Measurements from ENCODE around the gene MFSD12. TPM values are rescaled to one million over a fixed set of nuclear protein-coding genes. Genes with fewer than 3 reads are reported as not detected.
A peak's percentile ranks its signal among the peaks of the same experiment; 100 is the strongest.
"Not testable (repeated sequence)": the region's sequence is repeated elsewhere in the genome, so short reads cannot be mapped to it uniquely, and the experiment has no call there.

MFSD12 gene
- total RNA-seq, 1 donor, result 37.8 TPM

DNA sequence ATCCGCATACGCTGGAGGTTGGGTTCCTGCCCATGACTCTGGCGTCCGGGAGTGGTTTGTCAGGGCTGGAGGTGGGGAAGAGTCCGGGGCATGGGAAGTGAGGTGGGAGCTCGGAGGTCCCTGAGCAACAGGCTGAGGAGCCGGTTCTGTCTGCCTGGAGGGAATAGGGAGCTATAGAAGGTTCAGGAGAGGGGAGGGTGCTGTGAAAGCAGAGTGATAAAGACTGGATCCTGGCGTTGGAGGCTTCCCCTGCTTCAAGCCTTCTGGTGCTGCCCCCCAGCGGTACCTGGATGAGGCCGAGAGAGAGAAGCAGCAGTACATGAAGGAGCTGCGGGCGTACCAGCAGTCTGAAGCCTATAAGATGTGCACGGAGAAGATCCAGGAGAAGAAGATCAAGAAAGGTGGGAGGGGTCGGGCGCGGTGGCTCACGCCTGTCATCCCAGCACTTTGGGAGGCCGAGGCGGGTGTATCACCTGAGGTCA, 17.9 kb upstream of the MFSD12 start:
- peaks cover 20% of the 10 kb centered on the region for H3K4me1 ChIP-seq (ENCODE audit: insufficient read depth, low read length)
- H3K9me3 ChIP-seq (ENCODE audit: low read depth, low read length), result no peaks in the 10 kb centered on the region
- H3K27me3 ChIP-seq (ENCODE audit: insufficient read depth, low read length), result no peaks in the 10 kb centered on the region
- no peak overlapping the region for H3K4me3 ChIP-seq (ENCODE audit: low read length)

DNA sequence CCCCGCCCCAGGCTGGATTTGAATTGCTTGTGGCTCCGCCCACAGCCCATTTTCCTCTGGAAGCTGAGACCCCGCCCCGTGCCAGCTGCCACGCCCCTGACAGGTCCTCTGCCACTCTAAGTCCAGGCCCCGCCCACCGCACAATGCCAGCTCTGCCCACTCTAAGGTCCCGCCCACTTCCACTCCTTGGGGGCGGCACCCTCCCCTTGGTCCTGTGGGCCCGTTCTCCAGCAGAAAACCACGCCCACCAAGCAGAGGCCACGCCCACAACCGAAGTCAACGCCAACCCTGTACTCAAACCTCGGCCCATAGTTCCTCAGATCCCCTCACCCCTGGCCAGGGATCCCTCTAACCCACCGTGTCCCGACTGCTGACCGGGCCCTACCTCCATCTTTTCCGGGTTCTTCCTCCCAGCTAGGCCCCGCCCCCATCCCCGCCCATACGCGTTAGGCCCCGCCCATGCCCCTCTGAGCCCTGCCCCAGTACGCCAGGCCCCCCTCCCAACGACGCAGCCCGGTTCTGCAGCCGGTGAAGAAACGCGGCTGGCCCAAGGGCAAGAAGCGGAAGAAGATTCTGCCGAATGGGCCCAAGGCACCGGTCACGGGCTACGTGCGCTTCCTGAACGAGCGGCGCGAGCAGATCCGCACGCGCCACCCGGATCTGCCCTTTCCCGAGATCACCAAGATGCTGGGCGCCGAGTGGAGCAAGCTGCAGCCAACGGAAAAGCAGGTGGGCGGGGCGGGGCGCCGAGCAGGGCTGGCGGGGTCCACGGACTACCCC, 16.7 kb upstream of the MFSD12 start:
- H3K27me3 ChIP-seq (ENCODE audit: insufficient read depth, low read length), result no peaks in the 10 kb centered on the region
- H3K4me3 ChIP-seq (ENCODE audit: low read length), result peak overlapping the region; percentile 62
- peaks cover 20% of the 10 kb centered on the region for H3K4me1 ChIP-seq (ENCODE audit: insufficient read depth, low read length)
- no peaks in the 10 kb centered on the region for H3K9me3 ChIP-seq (ENCODE audit: low read depth, low read length)

DNA sequence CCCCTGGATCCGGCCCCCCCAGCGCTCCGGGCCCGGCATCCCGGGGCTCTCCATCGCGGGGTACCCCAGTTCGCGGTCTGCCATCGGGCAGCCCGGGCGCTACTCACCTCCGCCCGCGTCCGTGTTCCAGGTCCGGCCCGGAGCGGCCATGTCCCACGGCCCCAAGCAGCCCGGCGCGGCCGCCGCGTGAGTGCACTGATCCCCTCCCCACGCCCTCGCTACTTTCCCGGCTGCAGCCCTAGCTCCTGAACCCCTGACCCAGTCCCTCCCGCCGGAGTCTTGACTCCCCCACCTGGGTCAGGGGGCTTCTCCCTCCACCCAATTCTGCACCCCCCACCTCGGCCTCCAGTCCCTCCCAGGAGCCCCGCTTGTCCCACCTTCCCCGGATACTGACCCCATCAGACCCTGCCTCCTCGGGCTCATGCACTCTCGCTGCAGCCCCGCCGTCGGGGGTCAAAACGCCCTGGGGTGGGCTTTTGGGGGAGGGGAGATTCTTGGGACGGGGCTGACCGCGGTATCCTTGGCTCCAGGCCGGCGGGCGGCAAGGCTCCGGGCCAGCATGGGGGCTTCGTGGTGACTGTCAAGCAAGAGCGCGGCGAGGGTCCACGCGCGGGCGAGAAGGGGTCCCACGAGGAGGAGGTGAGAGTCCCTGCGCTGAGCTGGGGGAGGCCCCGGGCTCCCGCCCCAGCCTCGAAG, 15.9 kb upstream of the MFSD12 start:
- Histone ChIP-seq H3K4me1 (ENCODE audit: insufficient read depth, low read length) (peaks cover 20% of the 10 kb centered on the region), H3K27me3 (ENCODE audit: insufficient read depth, low read length) (no peaks in the 10 kb centered on the region), H3K4me3 (ENCODE audit: low read length) (peak overlapping the region; percentile 62), H3K9me3 (ENCODE audit: low read depth, low read length) (no peaks in the 10 kb centered on the region)

DNA sequence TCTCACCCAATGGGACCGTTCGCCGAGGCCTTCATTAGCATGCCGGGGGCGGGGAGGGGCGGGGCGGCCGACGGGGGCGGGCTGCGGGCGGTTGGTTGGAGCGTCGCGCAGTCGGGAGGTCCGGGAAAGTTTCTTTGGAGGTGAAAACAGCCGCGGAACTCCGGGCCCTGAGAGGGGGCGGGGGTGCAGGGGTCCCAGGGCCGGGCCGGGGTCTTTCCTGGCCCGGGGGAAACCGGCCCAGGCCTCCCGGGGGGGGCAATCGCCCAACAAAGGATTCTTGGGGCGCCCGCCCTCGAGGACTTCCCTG, 15.4 kb upstream of the MFSD12 start, which contains the start of gene HMG20B:
HMG20B (plus strand) TSS at position 90 of the 307 bp plus-strand sequence. CDS start 366 bp downstream, outside the sequence.
- peaks cover 20% of the 10 kb centered on the region for H3K4me1 ChIP-seq (ENCODE audit: insufficient read depth, low read length)
- H3K27me3 ChIP-seq (ENCODE audit: insufficient read depth, low read length), result no peaks in the 10 kb centered on the region
- peak within 1 kb of the TSS; percentile 62 for H3K4me3 ChIP-seq (ENCODE audit: low read length)
- H3K9me3 ChIP-seq (ENCODE audit: low read depth, low read length), result no peaks in the 10 kb centered on the region

- H3K4me1 ChIP-seq (ENCODE audit: insufficient read depth, low read length), result peaks cover 20% of the 10 kb centered on the region
- peak overlapping the region; percentile 33 for H3K4me3 ChIP-seq (ENCODE audit: low read length)
- H3K27me3 ChIP-seq (ENCODE audit: insufficient read depth, low read length), result no peaks in the 10 kb centered on the region
- no peaks in the 10 kb centered on the region for H3K9me3 ChIP-seq (ENCODE audit: low read depth, low read length)
These were observed 14.9 kb upstream of the MFSD12 start for GRCh38 chr19:3572132-3572854.

DNA sequence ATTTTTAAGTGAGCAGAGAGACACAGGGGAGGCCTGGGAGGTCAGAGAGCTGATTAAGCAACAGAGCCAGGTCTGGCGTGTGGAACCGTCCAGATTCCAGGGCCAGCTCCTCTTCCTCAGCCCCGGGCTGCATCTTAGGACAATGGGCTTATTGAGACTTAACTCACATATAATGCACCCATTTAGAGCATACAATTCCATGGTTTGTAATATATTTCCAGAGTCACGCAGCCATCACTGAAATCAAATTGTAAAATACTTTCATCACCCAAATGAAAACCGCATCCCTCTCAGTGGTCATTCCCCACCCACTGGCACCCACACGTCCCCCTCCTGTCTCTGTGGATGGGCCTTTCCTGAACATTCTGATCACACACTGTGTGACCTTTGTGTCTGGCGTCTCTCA, 13.2 kb upstream of the MFSD12 start:
- Histone ChIP-seq H3K27me3 (ENCODE audit: insufficient read depth, low read length) (no peaks in the 10 kb centered on the region), H3K4me3 (ENCODE audit: low read length) (no peak overlapping the region), H3K9me3 (ENCODE audit: low read depth, low read length) (no peaks in the 10 kb centered on the region), H3K4me1 (ENCODE audit: insufficient read depth, low read length) (peaks cover 15% of the 10 kb centered on the region)

DNA sequence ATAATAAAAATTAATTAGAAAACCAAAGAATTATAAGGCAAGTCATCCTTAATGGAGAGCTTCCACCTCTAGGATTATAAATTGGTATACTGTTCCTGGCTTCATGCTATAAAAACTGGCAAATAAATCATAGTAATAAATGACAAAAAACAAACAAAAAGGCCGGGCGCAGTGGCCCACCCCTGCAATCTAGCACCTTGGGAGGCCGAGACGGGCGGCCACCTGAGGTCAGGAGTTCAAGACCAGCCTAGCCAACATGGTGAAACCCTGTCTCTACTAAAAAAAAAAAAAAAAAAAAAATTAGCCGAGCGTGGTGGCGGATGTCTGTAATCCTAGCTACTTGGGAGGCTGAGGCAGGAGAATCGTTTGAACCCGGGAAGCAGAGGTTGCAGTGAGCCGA, 12.7 kb upstream of the MFSD12 start:
- H3K27me3 ChIP-seq (ENCODE audit: insufficient read depth, low read length); H3K4me3 ChIP-seq (ENCODE audit: low read length); H3K9me3 ChIP-seq (ENCODE audit: low read depth, low read length): not testable (repeated sequence)
- peaks cover 15% of the 10 kb centered on the region for H3K4me1 ChIP-seq (ENCODE audit: insufficient read depth, low read length)

- no peak overlapping the region for H3K4me3 ChIP-seq (ENCODE audit: low read length)
- no peaks in the 10 kb centered on the region for H3K9me3 ChIP-seq (ENCODE audit: low read depth, low read length)
- H3K27me3 ChIP-seq (ENCODE audit: insufficient read depth, low read length), result no peaks in the 10 kb centered on the region
- H3K4me1 ChIP-seq (ENCODE audit: insufficient read depth, low read length), result no peaks in the 10 kb centered on the region
These were observed 7.8 kb upstream of the MFSD12 start for GRCh38 chr19:3565139-3565538.

DNA sequence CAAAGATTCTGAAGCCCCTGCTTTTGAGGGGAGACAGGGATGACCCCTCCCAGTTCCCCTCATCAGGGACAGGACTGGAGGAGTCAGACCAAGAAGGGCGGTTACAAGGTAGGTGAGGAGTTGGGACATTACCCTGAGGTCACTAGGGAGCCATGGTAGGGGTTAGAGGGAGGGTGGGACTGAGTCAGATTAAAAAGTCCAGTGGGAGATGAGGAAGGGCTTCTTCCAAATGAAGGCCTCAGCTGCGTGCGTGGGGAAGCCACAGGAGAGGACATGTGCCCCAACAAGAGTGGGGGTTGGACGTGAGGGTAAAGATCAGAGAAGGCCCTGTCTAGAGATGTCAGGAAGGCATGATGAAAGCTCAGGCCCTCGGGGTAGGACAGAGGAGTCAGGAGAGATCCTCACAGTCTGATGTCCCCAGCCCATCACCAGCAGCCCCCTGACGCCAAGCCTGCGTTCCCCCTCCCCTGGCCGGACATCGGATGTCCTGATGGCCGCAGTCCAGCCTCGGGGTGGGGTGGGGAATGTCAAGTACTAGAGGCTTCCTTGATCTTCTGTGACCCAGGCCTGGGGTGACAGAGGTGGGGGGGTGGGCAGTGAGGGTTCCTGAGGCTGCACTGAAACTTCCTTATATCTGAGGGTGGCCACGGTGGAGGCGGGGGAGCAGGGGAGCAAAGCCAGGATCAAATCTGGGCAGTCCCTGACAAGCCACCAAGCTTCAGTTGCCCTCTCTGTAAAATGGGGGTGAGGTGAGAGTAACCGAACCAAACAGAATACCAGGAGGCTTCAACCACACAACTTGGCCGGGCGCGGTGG, 6.5 kb upstream of the MFSD12 start:
- Histone ChIP-seq H3K4me1 (ENCODE audit: insufficient read depth, low read length) (no peaks in the 10 kb centered on the region), H3K4me3 (ENCODE audit: low read length) (no peak overlapping the region), H3K27me3 (ENCODE audit: insufficient read depth, low read length) (no peaks in the 10 kb centered on the region), H3K9me3 (ENCODE audit: low read depth, low read length) (no peaks in the 10 kb centered on the region)

GRCh38 chr19:3556978-3557460, 367 bp downstream of the MFSD12 start:
- no peaks in the 10 kb centered on the region for H3K27me3 ChIP-seq (ENCODE audit: insufficient read depth, low read length)
- no peaks in the 10 kb centered on the region for H3K9me3 ChIP-seq (ENCODE audit: low read depth, low read length)
- peaks cover 58% of the 10 kb centered on the region for H3K4me1 ChIP-seq (ENCODE audit: insufficient read depth, low read length)
- peak overlapping the region; percentile 77 for H3K4me3 ChIP-seq (ENCODE audit: low read length)

DNA sequence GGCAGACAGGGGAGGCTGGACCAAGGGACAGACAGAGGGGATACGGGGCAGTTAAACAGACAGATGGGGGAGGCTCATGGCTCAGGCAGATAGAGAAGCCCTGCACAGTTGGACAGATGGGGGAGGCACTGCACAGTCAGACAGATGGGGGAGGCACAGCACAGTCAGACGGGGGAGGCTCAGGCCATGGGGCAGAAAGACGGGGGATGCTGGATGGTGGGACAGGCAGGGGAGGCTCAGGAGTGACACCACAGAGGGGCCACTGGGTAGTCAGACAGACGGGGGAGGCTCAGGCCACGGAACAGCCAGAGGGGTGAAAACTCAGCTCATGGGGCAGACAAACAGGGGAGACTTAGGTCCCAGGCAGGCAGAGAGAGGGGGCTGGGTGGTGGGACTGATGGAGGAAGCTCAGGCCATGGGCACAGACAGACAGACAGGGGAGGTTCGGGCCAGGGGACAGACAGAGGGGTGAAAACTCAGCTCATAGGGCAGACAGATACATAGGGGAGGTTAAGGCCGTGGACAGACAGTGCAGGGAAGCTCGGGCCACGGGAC, 886 bp downstream of the MFSD12 start:
- Histone ChIP-seq H3K4me3 (ENCODE audit: low read length) (peak overlapping the region; percentile 77), H3K27me3 (ENCODE audit: insufficient read depth, low read length) (no peaks in the 10 kb centered on the region), H3K4me1 (ENCODE audit: insufficient read depth, low read length) (peaks cover 63% of the 10 kb centered on the region), H3K9me3 (ENCODE audit: low read depth, low read length) (no peaks in the 10 kb centered on the region)

- H3K9me3 ChIP-seq (ENCODE audit: low read depth, low read length), result no peaks in the 10 kb centered on the region
- H3K27me3 ChIP-seq (ENCODE audit: insufficient read depth, low read length), result no peaks in the 10 kb centered on the region
- peaks cover 63% of the 10 kb centered on the region for H3K4me1 ChIP-seq (ENCODE audit: insufficient read depth, low read length)
- H3K4me3 ChIP-seq (ENCODE audit: low read length), result peak overlapping the region; percentile 77
These were observed 1.5 kb downstream of the MFSD12 start for GRCh38 chr19:3555653-3556422.

DNA sequence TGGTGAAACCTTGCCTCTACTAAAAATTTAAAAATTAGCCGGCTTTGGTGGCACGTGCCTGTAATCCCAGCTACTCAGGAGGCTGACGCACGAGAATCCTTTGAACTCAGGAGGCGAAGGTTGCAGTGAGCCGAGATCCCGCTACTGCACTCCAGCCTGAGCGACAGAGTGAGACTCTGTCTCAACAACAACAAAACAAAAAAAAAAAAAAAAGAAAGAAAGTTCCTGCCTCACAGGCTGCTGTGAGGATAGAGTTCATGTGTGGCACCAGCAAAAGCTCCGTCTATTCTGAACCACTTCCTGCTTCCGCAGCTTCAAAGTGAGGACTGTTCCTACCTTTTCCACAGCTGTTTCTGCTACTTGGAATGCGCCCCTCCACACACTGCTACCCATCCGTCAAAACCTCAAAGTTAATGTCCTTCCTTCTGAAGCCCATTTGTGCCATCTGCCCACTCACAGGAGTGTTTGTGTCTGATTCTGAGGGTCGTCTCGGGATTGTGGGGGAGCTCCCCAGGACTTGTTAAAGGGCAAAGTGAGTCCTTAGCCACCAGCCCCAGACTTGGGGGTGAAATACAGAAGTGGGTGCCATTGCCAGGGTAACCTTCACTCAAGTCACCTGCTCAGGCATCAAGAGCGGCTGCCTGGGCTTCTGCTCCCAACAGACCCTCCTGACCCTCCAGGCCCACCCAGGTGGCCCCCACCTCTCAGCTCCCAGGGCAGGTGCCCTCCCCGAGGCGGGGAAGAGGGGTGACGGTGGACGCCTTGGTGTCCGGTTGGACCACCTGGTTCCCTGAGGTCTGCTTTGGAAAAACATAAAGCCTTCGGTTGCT, 2.9 kb downstream of the MFSD12 start:
- H3K4me3 ChIP-seq (ENCODE audit: low read length), result no peak overlapping the region
- H3K4me1 ChIP-seq (ENCODE audit: insufficient read depth, low read length), result peaks cover 67% of the 10 kb centered on the region

More for the DNA sequence above, 2.9 kb downstream of the MFSD12 start:
- H3K27me3 ChIP-seq (ENCODE audit: insufficient read depth, low read length), result no peaks in the 10 kb centered on the region
- no peaks in the 10 kb centered on the region for H3K9me3 ChIP-seq (ENCODE audit: low read depth, low read length)

All from mononuclear cell (primary cell).